ENCODE measurements around the gene GRM4.

GRCh38 chr6:33974471-33974870 is 171.4 kb downstream of the GRM4 start:
- TF ChIP-seq, protein P1, sequence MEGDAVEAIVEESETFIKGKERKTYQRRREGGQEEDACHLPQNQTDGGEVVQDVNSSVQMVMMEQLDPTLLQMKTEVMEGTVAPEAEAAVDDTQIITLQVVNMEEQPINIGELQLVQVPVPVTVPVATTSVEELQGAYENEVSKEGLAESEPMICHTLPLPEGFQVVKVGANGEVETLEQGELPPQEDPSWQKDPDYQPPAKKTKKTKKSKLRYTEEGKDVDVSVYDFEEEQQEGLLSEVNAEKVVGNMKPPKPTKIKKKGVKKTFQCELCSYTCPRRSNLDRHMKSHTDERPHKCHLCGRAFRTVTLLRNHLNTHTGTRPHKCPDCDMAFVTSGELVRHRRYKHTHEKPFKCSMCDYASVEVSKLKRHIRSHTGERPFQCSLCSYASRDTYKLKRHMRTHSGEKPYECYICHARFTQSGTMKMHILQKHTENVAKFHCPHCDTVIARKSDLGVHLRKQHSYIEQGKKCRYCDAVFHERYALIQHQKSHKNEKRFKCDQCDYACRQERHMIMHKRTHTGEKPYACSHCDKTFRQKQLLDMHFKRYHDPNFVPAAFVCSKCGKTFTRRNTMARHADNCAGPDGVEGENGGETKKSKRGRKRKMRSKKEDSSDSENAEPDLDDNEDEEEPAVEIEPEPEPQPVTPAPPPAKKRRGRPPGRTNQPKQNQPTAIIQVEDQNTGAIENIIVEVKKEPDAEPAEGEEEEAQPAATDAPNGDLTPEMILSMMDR (conservative IDR thresholded peaks at IDR 0.05; ENCODE audit: low read length): no peak
- no peak for TF ChIP-seq EZH2phosphoT487 (IDR thresholded peaks at IDR 0.05; ENCODE audit: borderline replicate concordance)
